Measurements from ENCODE around the gene PPFIBP1.

Gene PPFIBP1

GRCh38 chr12:27657296-27657695 lies 133.3 kb downstream of the PPFIBP1 start:
- DNase-seq (ENCODE audit: low spot score) (no peak), FAIRE-seq (no peak)

GRCh38 chr12:27665704-27666103 lies 141.7 kb downstream of the PPFIBP1 start:
- no peak for FAIRE-seq
- DNase-seq (ENCODE audit: low spot score): no peak

GRCh38 chr12:27666510-27666909 lies 142.5 kb downstream of the PPFIBP1 start:
- DNase-seq (ENCODE audit: low spot score) (no peak), FAIRE-seq (no peak)

DNA sequence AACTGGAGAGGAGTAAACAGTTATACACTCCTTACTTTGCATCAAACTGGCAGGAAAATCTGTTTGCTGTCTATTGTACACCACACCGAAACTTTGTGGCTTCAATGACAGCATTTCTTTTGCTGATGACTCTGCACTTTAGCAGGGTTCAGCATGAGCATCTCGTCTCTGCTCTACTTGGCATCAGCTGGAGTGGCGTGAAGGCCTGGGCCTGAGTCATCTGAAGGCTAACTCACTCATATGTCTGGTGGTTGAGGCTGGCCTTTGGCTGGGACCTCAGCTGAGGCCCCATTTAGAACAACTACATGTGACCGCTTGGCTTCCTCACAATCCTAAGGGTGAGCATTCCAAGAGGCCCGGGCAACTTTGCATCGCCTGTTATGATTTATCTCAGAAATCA lies 143.5 kb downstream of the PPFIBP1 start:
- FAIRE-seq (no peak), DNase-seq (ENCODE audit: low spot score) (no peak)

- no peak for FAIRE-seq
- DNase-seq (ENCODE audit: low spot score): no peak
These were observed 148.0 kb downstream of the PPFIBP1 start for GRCh38 chr12:27672051-27672450.

DNA sequence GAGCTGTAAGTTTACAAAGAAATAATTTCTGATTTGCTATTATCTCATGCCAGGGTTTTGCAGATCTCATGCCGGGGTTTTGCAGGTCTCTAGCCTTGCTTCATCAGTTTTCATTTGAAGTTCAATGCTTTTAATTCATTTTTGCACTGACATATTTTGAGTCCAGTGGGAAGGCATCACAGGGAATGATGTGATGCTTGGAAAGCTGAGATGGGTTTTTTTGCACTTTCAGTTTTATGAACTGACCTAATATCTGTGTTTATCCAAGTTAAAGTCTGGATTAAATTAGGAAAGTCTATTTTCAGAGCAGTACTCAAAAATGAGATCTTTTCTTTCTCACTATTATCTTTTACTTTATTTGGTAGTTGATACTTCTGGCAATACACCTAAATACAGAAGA lies 148.6 kb downstream of the PPFIBP1 start:
- no peak for DNase-seq (ENCODE audit: low spot score)
- no peak for FAIRE-seq

GRCh38 chr12:27673101-27673718 lies 149.2 kb downstream of the PPFIBP1 start:
- DNase-seq (ENCODE audit: low spot score): no peak
- no peak for FAIRE-seq

DNA sequence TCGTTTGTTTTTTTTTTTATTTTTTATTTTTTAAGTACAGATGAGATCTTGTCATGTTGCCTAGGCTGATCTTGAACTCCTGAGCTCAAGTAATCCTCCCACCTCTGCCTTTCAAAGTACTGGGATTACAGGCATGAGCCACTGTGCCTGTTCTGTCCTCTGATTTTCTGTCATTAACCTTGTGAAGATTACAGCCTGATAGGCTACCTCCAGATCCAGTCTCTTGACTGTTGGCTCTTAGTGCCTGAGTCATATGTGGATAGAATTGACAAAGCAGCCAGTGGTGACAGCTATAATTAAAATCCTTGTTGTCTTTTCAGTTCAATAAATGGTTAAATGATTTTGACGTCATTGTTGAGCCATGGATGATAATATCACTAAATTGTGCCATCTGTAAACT lies 151.0 kb downstream of the PPFIBP1 start:
- FAIRE-seq (no peak), DNase-seq (ENCODE audit: low spot score) (no peak)

DNA sequence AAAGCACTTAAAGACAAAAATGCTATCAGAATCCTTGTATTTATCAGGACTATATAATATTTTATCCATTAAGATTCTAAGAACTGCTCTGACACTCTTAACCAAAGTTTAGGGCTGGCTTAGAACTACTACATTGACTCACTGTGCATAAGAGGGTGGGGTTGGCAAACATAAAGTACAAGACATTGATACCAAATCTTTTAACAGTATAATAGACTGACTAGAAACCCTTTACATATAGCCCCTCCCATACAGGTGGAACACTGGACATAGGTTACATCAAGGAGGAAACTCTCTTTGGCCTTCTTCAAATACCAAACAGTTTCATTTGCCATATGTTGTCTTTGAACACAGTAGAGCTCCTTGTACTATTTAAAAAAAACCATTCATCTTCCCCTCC lies 156.6 kb downstream of the PPFIBP1 start:
- FAIRE-seq (no peak), DNase-seq (ENCODE audit: low spot score) (no peak)

DNA sequence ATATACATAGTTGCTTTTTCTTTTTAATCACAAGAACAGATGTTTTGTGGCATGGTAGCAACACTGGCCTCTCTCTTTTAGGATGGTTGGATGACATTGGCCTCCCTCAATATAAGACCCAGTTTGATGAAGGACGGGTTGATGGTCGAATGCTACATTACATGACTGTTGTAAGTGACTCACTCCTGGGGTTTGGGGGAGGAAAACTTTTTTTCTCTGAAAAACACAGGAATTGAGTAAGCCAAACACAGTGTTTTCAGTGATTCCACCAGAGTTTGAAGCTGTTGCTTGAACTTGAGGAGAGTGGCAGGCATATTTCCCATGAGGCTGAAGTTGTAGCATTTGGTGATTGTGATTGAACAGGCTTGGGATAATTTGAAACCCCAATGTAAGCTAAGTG lies 158.5 kb downstream of the PPFIBP1 start:
- FAIRE-seq: no peak
- no peak for DNase-seq (ENCODE audit: low spot score)

DNA sequence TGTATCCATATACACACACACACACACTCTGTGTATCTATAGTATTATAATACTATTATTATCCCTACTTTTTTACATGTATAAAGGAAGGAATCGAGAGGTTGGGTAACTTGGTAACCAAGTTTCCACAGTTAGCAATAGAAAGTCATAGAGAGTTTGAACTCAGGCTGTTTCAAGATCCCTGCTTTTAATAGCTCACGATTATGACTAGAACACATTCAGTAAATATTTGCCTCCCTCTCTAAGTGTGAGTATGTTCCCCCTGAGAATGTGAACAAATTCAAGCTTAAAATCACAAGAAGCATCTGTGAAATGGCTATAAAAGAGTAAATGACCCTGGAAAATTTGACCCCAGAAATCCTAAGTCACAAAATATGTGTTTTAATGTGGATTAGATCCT lies 161.3 kb downstream of the PPFIBP1 start:
- FAIRE-seq: no peak
- DNase-seq (ENCODE audit: low spot score): no peak

DNA sequence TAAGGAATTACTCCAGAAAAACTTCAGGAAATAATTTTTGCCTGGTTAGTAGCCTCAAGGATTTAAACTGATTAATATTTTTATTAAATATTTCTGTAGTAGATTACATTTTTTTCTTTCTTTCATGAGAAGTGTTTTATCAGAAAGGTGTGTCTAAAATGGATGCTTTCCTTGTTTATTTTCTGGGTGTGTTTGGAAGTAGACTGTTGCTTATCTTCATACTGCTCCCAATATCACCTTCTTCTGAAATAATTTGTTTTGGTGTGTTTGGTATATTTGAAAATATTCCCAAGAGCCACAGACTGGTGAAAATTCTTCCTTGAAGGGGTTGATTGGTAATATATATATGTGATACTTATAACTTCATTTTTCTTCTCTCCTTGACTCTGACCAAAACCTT lies 162.1 kb downstream of the PPFIBP1 start:
- FAIRE-seq (no peak), DNase-seq (ENCODE audit: low spot score) (no peak)

- DNase-seq (ENCODE audit: low spot score): no peak
- FAIRE-seq: no peak
These were observed 164.7 kb downstream of the PPFIBP1 start for GRCh38 chr12:27688671-27689070.

DNA sequence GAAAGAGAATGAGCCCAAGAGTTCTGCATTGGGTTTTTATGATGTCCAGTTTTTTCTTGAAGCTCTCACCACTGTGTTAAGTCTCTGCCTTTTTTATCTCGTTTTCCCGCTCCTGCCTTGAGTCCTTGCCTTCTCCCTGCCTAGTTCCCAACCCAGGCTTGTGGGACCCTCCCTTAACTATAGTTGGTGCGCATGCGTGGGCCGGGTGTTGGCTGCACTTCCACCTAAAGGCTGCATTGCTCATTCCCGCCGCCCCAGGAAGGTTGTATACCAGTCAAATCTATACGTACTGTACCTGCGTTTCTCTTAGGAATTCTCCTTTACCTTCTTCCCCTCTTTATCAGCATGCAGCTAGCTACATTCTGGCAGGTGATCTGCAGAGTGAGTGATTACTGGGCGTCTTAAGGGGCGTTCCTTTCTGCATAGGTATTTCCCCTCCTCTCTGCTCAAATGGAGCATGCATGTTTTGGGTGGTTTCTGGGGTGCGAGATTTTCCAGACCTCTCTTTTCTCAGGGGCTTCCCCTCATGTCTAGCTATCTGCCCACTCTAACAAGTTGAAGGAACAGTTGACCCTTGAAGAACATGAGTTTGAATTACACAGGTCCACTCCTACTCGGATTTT lies 165.7 kb downstream of the PPFIBP1 start:
- no peak for FAIRE-seq
- DNase-seq (ENCODE audit: low spot score): no peak

- no peak for FAIRE-seq
- DNase-seq (ENCODE audit: low spot score): no peak
These were observed 169.4 kb downstream of the PPFIBP1 start for GRCh38 chr12:27693403-27693802.

DNA sequence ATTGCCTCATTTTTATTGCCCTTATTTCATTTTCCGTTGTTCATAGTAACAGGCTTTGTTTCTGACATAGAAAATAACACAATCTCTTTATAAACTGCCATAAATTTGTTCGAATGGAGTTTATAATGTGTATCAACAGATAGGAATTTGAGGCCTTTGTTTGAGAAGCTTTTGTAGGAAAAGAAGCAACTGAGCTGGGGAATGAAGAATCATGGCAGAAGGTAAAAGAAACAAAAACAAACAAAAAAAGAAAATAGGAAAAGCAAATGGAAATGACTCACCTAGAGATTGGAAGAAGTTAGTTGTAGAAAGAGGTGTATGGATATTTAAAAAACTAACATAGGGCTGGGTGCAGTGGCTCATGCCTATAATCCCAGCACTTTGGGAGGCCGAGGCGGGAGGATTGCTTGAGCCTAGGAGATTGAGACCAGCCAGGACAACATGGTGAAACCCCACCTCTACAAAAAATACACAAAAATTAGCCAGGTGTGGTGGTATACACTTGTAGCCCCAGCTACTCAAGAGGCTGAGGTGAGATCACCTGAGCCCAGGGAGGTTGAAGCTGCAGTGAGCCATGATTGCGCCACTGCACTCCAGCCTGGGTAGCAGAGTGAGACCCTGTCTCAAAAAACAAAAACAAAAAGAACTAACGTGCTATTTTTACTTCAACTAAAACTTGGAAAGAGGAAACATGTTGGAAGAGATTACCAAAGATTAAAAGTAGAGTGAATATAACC lies 171.7 kb downstream of the PPFIBP1 start:
- DNase-seq (ENCODE audit: low spot score): no peak
- no peak for FAIRE-seq

DNA sequence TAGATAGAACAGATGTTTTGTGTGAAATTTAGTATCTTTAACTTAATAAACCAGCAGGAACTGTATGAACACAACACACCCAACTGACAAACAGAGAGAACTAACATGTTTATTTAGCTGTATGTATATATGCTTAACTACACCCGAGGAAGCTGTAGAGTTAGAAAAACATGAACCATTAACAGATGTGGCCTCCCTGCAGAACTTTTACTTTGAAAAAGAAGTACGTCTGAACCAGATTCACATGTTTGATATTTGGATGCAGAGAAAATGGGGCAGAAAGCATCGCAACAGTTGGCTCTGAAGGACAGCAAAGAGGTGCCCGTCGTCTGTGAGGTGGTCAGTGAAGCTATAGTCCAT lies 172.3 kb downstream of the PPFIBP1 start, which contains the start of gene REP15:
Gene REP15, plus strand, starts transcription at position 155 of the 360 bp plus-strand sequence. Its CDS starts 116 bp downstream, at position 271.
- FAIRE-seq: no peak
- DNase-seq (ENCODE audit: low spot score): no peak

GRCh38 chr12:27696864-27697564 lies 173.0 kb downstream of the PPFIBP1 start:
- no peak for FAIRE-seq
- no peak for DNase-seq (ENCODE audit: low spot score)

GRCh38 chr12:27703720-27704452 lies 179.9 kb downstream of the PPFIBP1 start:
- FAIRE-seq: no peak

DNA sequence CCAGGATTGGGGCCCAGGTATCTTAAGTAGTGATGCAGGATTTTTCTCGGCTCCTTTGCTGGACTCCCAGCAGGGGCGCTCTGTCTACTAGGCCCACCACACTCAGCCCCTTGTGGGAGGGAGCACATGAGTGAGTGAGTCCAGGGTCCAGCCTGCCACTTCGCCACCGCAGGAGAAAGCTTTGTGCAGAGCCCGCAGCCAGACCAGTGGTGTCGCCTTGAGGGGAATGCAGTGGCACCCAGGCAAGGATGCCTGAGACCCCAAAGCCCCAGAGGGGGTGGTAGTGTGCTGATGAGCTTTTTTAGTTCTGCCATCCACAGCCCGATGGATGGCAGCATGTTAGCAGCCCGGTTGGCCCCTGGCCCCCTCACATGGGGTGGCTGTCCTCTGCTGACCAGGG lies 181.3 kb downstream of the PPFIBP1 start:
- no peak for FAIRE-seq
- no peak for DNase-seq (ENCODE audit: low spot score)

More at GRCh38 chr12:27703720-27704452, 179.9 kb downstream of the PPFIBP1 start:
- DNase-seq (ENCODE audit: low spot score): peak; percentile 66

- no peak for FAIRE-seq
- DNase-seq (ENCODE audit: low spot score): no peak
These were observed 183.2 kb downstream of the PPFIBP1 start for GRCh38 chr12:27707216-27707615.

Data from urothelium cell line (cell line).